H1 (cell line): Measurements from ENCODE around the gene GATB. TPM values are rescaled to one million over a fixed set of nuclear protein-coding genes. Genes with fewer than 3 reads are reported as not detected.

Experiments
- CTCF ChIA-PET: fragments of 300-600 bp; sonication (Branson Sonifier 250); formaldehyde crosslinking; loops from one replicate; lab custom pipeline; 2021; ENCODE audit not compliant: partially characterized antibody; lab: Charles Lee
- POLR2A ChIA-PET: fragments of 300-600 bp; sonication (Branson Sonifier 250); formaldehyde crosslinking; loops from one replicate; lab custom pipeline; 2021; ENCODE audit warnings: inconsistent platforms; ENCODE audit not compliant: partially characterized antibody; lab: Charles Lee
- DNase-seq, 2 experiments: peaks; one replicate each; pipeline versions ENCODE4 v3.0.0 to v3.0.0-alpha.2; 2010 to 2022; ENCODE audit warnings: low spot score in 2 of 2, low read depth in 1 of 2, mixed read lengths in 1 of 2
- FAIRE-seq: peaks from 2 replicates; lab custom pipeline; 2011; peaks lifted over from hg19 to GRCh38; lab: Jason Lieb, UNC
- H2AFZ ChIP-seq: 2 replicates; pipeline ENCODE4 v1.8.1; 2012; ENCODE audit warnings: low read length, inconsistent platforms
- H2AK5ac ChIP-seq: 2 replicates; pipeline ENCODE4 v1.6.1; 2013; ENCODE audit warnings: low read depth, low read length
- H2BK120ac ChIP-seq: replicated peaks from 2 replicates; pipeline ENCODE3; 2013; ENCODE audit warnings: low read depth, low read length, inconsistent platforms
- H2BK12ac ChIP-seq: 2 replicates; pipeline ENCODE4 v1.6.1; 2013; ENCODE audit warnings: low read depth, low read length
- H2BK15ac ChIP-seq: 2 replicates; pipeline ENCODE4 v1.6.1; 2013; ENCODE audit warnings: low read length
- H2BK20ac ChIP-seq: 2 replicates; pipeline ENCODE4 v1.6.1; 2013; ENCODE audit warnings: low read length
- H2BK5ac ChIP-seq: 2 replicates; pipeline ENCODE4 v1.6.1; 2013; ENCODE audit warnings: low read depth, low read length
- H3K14ac ChIP-seq: 2 replicates; pipeline ENCODE4 v1.6.1; 2013; ENCODE audit warnings: inconsistent platforms; ENCODE audit not compliant: insufficient read length
- H3K18ac ChIP-seq: 2 replicates; pipeline ENCODE4 v1.6.1; 2013; ENCODE audit warnings: low read length; ENCODE audit errors: extremely low read depth
- H3K23ac ChIP-seq: 2 replicates; pipeline ENCODE4 v1.6.1; 2013; ENCODE audit warnings: inconsistent platforms; ENCODE audit not compliant: insufficient read length
- H3K23me2 ChIP-seq: 2 replicates; pipeline ENCODE4 v1.6.1; 2013; ENCODE audit warnings: low read depth, low read length
- H3K27ac ChIP-seq: 2 replicates; pipeline ENCODE4 v1.6.1; 2011; ENCODE audit warnings: low read depth, low read length, inconsistent platforms
- H3K27me3 ChIP-seq, 4 experiments: replicated peaks in 1 of 4; 1 replicate in 1 of 4; 2 replicates in 3 of 4; pipeline versions ENCODE4 v1.6.1 to v1.8.1; 2011 to 2013; ENCODE audit warnings: low read length in 3 of 4, mild to moderate bottlenecking in 3 of 4, inconsistent platforms in 2 of 4, mixed read lengths in 2 of 4, moderate library complexity in 1 of 4; ENCODE audit not compliant: control insufficient read depth in 3 of 4, insufficient read depth in 3 of 4; ENCODE audit errors: extremely low read depth in 1 of 4
- H3K36me3 ChIP-seq, 4 experiments: 2 replicates each; pipeline versions ENCODE4 v1.6.1 to v1.8.1; 2011 to 2013; ENCODE audit warnings: mild to moderate bottlenecking in 4 of 4, low read length in 3 of 4, moderate library complexity in 2 of 4, control low read depth in 1 of 4, inconsistent platforms in 1 of 4; ENCODE audit not compliant: insufficient read depth in 4 of 4, control insufficient read depth in 2 of 4
- H3K4ac ChIP-seq: replicated peaks from 2 replicates; pipeline ENCODE3; 2013; ENCODE audit warnings: low read length, low read depth, mixed read lengths, inconsistent platforms; ENCODE audit not compliant: insufficient read length
- H3K4me1 ChIP-seq, 4 experiments: replicated peaks in 1 of 4; 1 replicate in 1 of 4; 2 replicates in 3 of 4; pipeline versions ENCODE4 v1.6.1 to v1.8.1; 2011 to 2013; ENCODE audit warnings: low read length in 3 of 4, inconsistent platforms in 2 of 4, mixed read lengths in 1 of 4; ENCODE audit not compliant: insufficient read depth in 4 of 4, control insufficient read depth in 3 of 4
- H3K4me2 ChIP-seq, 2 experiments: 2 replicates each; pipeline versions ENCODE4 v1.6.1 to v1.8.1; 2011 to 2013; ENCODE audit warnings: low read depth in 2 of 2, low read length in 2 of 2, control low read depth in 1 of 2, inconsistent platforms in 1 of 2, mild to moderate bottlenecking in 1 of 2; ENCODE audit not compliant: insufficient read depth in 1 of 2
- H3K4me3 ChIP-seq, 4 experiments: fragments of 200-600, 300-600 bp in 1 of 4; sonication (generic), shearing (Covaris generic), sonication (Bioruptor Twin) in 1 of 4; 2 replicates each; pipeline versions ENCODE4 v1.5.1 to v1.8.1; 2011 to 2016; ENCODE audit warnings: low read length in 4 of 4, low read depth in 3 of 4, control low read depth in 2 of 4, inconsistent platforms in 2 of 4, mild to moderate bottlenecking in 2 of 4, mixed read lengths in 1 of 4, moderate library complexity in 1 of 4; ENCODE audit not compliant: insufficient read depth in 2 of 4; ENCODE audit errors: extremely low read depth in 1 of 4
- H3K56ac ChIP-seq: replicated peaks from 2 replicates; pipeline ENCODE3; 2013; ENCODE audit warnings: low read depth, mild to moderate bottlenecking, mixed read lengths, low read length, inconsistent platforms; ENCODE audit not compliant: insufficient read length
- H3K79me1 ChIP-seq: 2 replicates; pipeline ENCODE4 v1.6.1; 2013; ENCODE audit warnings: low read depth, low read length, control low read depth
- H3K79me2 ChIP-seq, 2 experiments: 2 replicates each; pipeline versions ENCODE4 v1.6.1 to v1.8.1; 2012 to 2013; ENCODE audit warnings: low read length in 2 of 2, mild to moderate bottlenecking in 2 of 2, inconsistent platforms in 1 of 2; ENCODE audit not compliant: insufficient read depth in 2 of 2, control insufficient read depth in 1 of 2
- H3K9ac ChIP-seq, 4 experiments: replicated peaks in 1 of 4; 1 replicate in 1 of 4; 2 replicates in 3 of 4; pipeline versions ENCODE4 v1.6.1 to v1.8.1; 2011 to 2013; ENCODE audit warnings: low read depth in 3 of 4, low read length in 3 of 4, control low read depth in 2 of 4, mild to moderate bottlenecking in 2 of 4, moderate library complexity in 2 of 4, inconsistent platforms in 1 of 4; ENCODE audit errors: extremely low read depth in 1 of 4
- H3K9me3 ChIP-seq, 2 experiments: 2 replicates each; pipeline versions ENCODE4 v1.6.1 to v1.8.1; 2012 to 2013; ENCODE audit warnings: mild to moderate bottlenecking in 2 of 2, moderate library complexity in 2 of 2, control low read depth in 1 of 2, inconsistent platforms in 1 of 2, low read depth in 1 of 2, low read length in 1 of 2, mixed read lengths in 1 of 2; ENCODE audit not compliant: insufficient read depth in 2 of 2
- H4K20me1 ChIP-seq, 2 experiments: replicated peaks in 1 of 2; 2 replicates each; pipeline versions ENCODE3 to v1.8.1; 2011 to 2013; ENCODE audit warnings: inconsistent platforms in 2 of 2, low read length in 2 of 2, mild to moderate bottlenecking in 1 of 2; ENCODE audit not compliant: insufficient read depth in 2 of 2, control insufficient read depth in 1 of 2
- H4K5ac ChIP-seq: 2 replicates; pipeline ENCODE4 v1.6.1; 2013; ENCODE audit warnings: low read length, low read depth, mixed read lengths, inconsistent platforms; ENCODE audit not compliant: insufficient read length
- H4K8ac ChIP-seq: 2 replicates; pipeline ENCODE4 v1.8.0; 2013; ENCODE audit warnings: mild to moderate bottlenecking, moderate library complexity, low read length, inconsistent platforms; ENCODE audit not compliant: insufficient read depth; ENCODE audit errors: extremely low read depth
- H4K91ac ChIP-seq: replicated peaks from 2 replicates; pipeline ENCODE3; 2013; ENCODE audit warnings: low read length, mixed read lengths, inconsistent platforms; ENCODE audit not compliant: insufficient read length
- JUND ChIP-seq: IDR thresholded peaks from 2 replicates; pipeline ENCODE4 v1.6.1; 2011; ENCODE audit warnings: mild to moderate bottlenecking, improper control_type of control experiment, low read length
- USF2 ChIP-seq: IDR thresholded peaks from 2 replicates; pipeline ENCODE4 v1.6.1; 2011; ENCODE audit warnings: low read length, improper control_type of control experiment
- WGBS, 2 experiments: shearing (Covaris generic) in 1 of 2; methylation state at CpG; one replicate each; pipeline versions ENCODE4 v1.1.6 to v1.1.7; 2013 to 2015; ENCODE audit warnings: low lambda C conversion rate in 2 of 2, mixed read lengths in 2 of 2, inconsistent platforms in 1 of 2, low coverage in 1 of 2, missing lambda C conversion rate in 1 of 2; ENCODE audit not compliant: insufficient replicate concordance in 2 of 2, insufficient coverage in 1 of 2, insufficient read length in 1 of 2; ENCODE audit errors: extremely low coverage in 1 of 2, missing lambda C conversion rate in 1 of 2; 5-methylcytosine and 5-hydroxymethylcytosine counted together
- polyA plus RNA-seq, 7 experiments: library from polyadenylated mRNA; depleted of rRNA in 3 of 7; stranded (reverse) in 5 of 7; unstranded in 2 of 7; fragments of >200 nt in 5 of 7; fragments of 200-250 nt in 2 of 7; gene quantifications; 1 replicate in 5 of 7; 2 replicates in 1 of 7; 4 replicates in 1 of 7; pipeline versions ENCODE4 v1.2.1 to v1.2.3, GENCODE V29; 2011 to 2013; ENCODE audit warnings: missing spikeins in 2 of 7, mixed read lengths in 2 of 7
- total RNA-seq: library from RNA; stranded (reverse); fragmentation: NEBNext Ultra II Directional; extraction: Animal tissue kit (Norgen Biotek cat#: 25700); gene quantifications from 2 replicates; pipeline ENCODE4 v1.2.1, GENCODE V29; 2021

Gene GATB
- total and polyA plus RNA-seq, 2 of the 8 experiments (the other 6 are each of a cell fraction or from before 2014, with no cell fraction given): 15.3 to 18.0 TPM

GRCh38 chr4:151744614-151745013 lies 16.2 kb downstream of the GATB start:
- H3K9me3 ChIP-seq: no peaks in the 10 kb centered on the region
- H4K8ac ChIP-seq: no peak overlapping the region
- H2BK12ac ChIP-seq: peak overlapping the region; percentile 62; the same call in 1 of the 2 replicates
- no peaks in the 10 kb centered on the region for H3K23me2 ChIP-seq
- FAIRE-seq (no peak), DNase-seq (no peak)
- no peaks in the 10 kb centered on the region for H4K20me1 ChIP-seq
- no peak overlapping the region for H3K4me3 ChIP-seq
- H2AFZ ChIP-seq: no peak overlapping the region
- H3K23ac ChIP-seq: no peak overlapping the region
- no peak overlapping the region for H3K27ac ChIP-seq
- no peak overlapping the region for H2BK120ac ChIP-seq
- H3K4me2 ChIP-seq: no peak overlapping the region
- H3K18ac ChIP-seq: no peak overlapping the region
- WGBS, 2 experiments: 78% methylated on average over 1 of the region's 1 CpG; no CpG with 5 or more reads in 1 of the 2 experiments
- no peaks in the 10 kb centered on the region for H3K36me3 ChIP-seq
- ChIA-PET POLR2A (interaction anchor here (0.6 kb wide), 1 partner anchor 536 kb away, joined by 5 read pairs; no protein-coding TSS in a partner anchor), CTCF (interaction anchor here (1.4 to 2.5 kb wide), 2 partner anchors 13 to 15 kb away, joined by 3 to 6 read pairs; no protein-coding TSS in a partner anchor)
- no peak overlapping the region for H4K91ac ChIP-seq
- peaks cover 0 to 6% (median 3%) of the 10 kb centered on the region in 4 experiments; a peak in 3 of 7 replicates for H3K4me1 ChIP-seq
- H2BK20ac ChIP-seq: 0 out of 2 replicates have a peak overlapping the region, but pooled peaks have one; percentile 16
- H3K79me1 ChIP-seq: peaks cover 2% of the 10 kb centered on the region; the same call in 1 of the 2 replicates
- H3K9ac ChIP-seq: no peak overlapping the region
- H3K14ac ChIP-seq: no peak overlapping the region
- no peak overlapping the region for H4K5ac ChIP-seq
- no peak overlapping the region for H2BK5ac ChIP-seq
- H2BK15ac ChIP-seq: no peak overlapping the region
- no peaks in the 10 kb centered on the region for H3K79me2 ChIP-seq
- H3K56ac ChIP-seq: no peak overlapping the region
- no peak overlapping the region; the same call in 1 of the 2 replicates for H2AK5ac ChIP-seq
- H3K4ac ChIP-seq: no peak overlapping the region
- H3K27me3 ChIP-seq: no peaks in the 10 kb centered on the region
- TF ChIP-seq JUND (peak; percentile 19; the same call in 1 of the 2 replicates), USF2 (no peak)
